ENCODE measurements around the gene CPVL.

Gene CPVL

DNA sequence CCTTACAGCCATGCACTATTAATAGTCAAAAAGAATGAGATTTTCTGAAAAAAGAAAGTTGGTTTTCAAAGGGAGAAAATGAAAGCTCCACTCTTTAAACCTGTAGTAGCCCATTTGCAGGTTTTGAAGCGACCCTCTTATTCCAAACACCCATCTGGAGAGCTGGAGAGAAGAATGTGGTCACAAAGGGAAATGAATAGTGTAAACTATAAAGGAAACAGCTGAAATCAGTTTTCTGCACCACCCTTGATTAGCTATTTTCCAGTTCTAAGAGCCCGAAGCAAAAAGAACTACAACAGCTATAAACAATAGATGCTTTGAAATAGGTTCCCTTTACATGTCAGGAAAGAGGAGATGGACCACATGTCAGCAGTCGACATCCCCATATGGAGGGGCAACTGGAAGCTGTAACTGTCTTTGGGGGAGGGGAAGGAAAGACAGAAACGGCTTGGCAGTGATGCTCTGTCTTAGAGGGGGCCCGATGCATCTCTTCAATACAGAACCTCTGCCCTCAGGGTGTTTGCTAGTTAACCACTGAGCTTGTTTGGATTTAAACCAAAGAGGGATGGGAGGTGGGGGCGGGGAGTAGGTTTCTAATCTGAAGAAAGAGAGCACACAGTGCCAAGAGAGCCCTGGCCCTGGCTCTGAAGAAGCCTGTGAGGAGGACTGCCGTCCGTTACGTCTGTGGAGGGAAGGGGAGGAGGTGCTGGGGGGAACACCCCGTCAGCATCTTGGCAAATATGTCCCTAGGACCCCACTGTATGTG lies 55.3 kb downstream of the CPVL start:
- no peak for DNase-seq (ENCODE audit: low read depth)

DNA sequence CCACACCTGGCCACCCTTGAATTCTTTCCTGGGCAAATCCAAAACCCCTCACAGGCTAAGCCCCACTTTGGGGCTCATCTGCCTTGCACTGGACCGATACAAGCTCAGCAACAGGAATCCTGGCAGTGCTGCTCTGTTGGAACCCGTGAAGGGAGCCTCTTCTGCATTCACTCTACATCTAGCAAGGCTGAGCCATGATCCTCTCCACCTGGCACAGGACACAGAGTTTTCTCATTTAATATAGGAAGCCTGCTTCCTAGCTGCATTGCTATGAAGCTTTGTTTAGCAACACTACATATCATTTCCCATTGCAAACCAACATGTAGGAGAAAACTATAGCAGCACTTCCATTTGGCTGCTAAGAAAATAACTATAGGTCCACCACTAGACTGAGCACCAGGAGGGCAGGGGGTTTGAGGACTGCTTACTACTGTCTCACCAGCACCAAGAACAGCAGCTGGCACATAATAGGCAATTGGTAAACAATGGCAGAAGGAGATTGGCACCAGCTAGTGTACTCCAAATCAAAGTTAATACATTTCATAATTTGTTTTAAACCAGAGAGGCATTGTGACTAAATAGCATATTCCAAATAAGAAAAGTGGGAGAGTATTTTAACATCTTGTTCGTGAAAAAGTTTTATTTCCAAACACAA lies 56.1 kb downstream of the CPVL start:
- no peak for DNase-seq (ENCODE audit: low read depth)

GRCh38 chr7:29087840-29088170 lies 58.5 kb downstream of the CPVL start:
- DNase-seq (ENCODE audit: low read depth): no peak

DNA sequence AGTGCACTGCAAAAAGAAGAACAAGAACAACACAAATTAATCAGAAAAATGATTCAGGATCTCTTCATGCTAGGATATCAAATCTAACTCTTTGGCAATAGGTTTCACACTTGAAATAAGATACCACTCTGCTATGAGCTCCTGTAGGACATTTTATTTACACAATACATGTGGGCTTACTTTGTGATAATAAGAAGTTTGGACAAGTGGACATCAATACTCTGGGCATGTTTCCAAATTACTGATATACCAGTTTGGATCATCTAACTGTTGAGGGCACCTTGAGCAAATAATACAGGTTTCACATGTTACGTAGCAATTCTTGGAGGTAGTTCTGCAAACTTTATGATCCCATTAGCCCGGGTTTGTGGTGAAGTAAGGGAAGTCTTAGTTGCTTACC lies 59.8 kb downstream of the CPVL start:
- DNase-seq (ENCODE audit: low read depth): no peak

- DNase-seq (ENCODE audit: low read depth): no peak
Measured at GRCh38 chr7:29084832-29085231, 61.5 kb downstream of the CPVL start.

- DNase-seq (ENCODE audit: low read depth): no peak
Measured at GRCh38 chr7:29080803-29081202, 65.5 kb downstream of the CPVL start.

DNA sequence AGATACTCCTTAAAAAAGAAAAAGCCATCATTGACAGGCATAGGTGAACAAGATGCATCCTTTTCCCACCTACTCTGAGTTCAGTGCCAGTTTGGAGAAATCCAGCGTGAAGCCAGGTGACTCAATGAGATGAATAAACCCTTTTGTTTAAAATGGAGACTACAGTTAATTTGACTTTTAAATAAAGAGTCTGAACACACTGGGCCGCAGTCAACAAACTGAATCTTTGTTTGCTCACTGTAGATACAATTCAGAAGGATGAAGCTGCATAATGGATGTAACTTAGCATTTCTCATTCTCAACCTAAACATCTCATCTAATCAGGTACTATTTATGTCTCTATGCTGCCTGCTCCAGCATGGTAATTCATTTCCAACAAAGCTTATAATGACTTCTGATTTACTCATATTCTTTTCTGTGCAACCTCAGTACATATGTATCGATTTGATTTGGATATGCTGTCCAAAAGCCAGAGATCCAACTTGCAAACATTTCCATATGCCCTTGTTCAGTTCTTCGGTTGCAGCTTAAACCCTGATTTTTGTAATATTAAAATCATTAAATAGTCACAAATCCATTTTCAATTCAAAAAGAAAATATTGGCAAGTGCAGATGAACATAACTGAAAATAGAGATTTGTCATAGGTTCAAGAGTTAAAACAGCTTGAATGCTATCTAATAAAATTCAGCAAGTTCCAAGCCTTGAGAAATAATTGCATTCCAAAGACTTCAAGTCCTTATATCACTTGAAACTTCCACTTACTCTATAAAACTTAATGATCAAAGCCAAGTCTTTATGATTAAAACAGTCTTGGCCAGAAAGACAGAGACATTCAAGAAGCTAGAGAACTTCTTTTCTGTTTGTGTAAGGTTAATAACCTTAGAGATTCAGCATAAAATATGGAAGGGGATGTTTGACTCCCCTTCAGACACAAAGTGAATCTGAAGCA lies 67.8 kb downstream of the CPVL start:
- DNase-seq (ENCODE audit: low read depth): no peak

- no peak for DNase-seq (ENCODE audit: low read depth)
Measured at GRCh38 chr7:29077854-29078253, 68.5 kb downstream of the CPVL start.

GRCh38 chr7:29077176-29077575 lies 69.2 kb downstream of the CPVL start:
- no peak for DNase-seq (ENCODE audit: low read depth)

DNA sequence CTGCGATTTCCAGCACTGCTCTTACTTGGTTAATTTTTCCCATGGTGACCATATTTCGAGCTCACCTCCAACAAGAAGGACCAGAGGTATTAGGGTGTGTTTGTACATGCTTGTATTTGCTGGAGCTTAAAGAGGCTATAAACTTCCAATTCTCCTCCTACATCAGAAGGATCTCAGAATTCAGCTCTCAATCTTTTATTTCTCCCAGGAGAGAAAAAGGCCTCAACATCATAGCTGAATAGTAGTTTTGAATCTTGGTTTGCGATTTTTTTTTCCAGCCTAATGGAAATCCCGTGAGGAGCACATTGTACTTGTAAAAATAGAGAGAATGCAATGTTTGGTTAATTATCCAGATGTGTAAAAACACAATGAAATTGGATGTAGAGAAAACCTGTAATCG lies 69.7 kb downstream of the CPVL start:
- no peak for DNase-seq (ENCODE audit: low read depth)

DNA sequence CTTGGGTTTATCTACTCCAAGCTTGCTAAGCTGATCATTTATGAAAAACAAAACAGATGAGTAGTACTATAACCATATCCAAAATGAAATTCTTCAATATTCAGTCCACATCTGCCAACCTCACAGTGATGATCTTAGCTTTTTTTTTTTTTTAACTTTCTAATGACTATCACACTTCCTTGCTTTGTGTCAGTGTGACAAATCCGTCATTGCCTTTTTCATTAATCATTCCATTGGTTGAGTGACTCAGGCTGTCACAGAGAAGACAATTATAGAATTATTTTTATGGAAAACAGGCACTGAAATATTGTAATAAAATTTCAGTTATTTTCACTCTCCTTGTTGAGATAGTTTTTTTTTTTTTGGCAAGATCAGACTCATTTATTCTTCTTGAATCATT lies 70.7 kb downstream of the CPVL start:
- no peak for DNase-seq (ENCODE audit: low read depth)

DNA sequence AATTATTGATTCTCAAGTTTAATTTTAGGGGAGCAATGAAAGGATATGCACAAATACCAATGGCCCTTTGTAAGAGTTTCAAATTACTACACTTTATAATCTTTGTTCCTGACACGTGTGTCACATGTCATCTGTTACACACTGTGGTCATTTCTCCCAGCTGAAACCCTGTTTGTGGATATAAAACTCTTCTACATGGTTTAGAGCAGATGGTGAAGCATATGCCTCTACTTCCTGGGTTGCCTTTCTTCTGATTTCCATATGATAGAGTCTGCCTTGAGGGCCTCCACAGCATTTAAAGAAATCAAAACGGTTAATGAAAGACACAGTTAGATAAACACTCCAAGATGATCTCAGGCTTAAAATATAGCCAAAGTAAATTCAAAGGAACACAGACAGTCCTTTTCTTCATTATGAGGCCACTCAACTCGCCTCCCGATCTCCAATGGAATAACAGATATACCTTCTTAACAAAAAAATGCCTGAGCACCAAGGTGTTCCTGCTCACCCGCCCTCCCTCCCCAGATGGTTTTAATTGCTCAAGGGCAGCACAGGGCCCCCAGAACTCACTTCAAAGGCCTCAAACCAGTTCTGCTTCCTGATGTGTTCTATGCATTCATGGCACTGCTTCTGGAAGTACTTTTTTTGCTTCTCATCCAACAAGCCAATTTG lies 75.0 kb downstream of the CPVL start:
- no peak for DNase-seq (ENCODE audit: low read depth)

DNA sequence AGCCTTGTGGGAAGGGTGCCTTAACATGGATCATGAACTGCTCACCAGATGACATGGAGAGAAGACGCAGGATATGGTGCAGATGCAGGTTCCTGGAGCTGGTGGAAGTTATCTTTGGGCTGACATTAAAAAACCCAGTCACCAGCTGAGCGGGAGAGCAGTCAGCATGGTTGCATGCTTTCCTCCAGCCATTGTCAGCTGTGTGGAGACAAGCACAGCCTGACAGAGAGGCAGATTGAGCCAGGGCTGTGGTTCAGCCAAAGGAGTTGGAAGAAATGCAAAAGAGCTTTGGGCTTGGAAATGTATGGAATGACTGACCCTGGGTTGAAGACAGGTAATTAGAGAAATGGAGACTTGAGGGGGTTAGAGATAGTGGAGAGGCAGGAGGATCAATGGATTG lies 79.7 kb downstream of the CPVL start:
- DNase-seq (ENCODE audit: low read depth): no peak

DNA sequence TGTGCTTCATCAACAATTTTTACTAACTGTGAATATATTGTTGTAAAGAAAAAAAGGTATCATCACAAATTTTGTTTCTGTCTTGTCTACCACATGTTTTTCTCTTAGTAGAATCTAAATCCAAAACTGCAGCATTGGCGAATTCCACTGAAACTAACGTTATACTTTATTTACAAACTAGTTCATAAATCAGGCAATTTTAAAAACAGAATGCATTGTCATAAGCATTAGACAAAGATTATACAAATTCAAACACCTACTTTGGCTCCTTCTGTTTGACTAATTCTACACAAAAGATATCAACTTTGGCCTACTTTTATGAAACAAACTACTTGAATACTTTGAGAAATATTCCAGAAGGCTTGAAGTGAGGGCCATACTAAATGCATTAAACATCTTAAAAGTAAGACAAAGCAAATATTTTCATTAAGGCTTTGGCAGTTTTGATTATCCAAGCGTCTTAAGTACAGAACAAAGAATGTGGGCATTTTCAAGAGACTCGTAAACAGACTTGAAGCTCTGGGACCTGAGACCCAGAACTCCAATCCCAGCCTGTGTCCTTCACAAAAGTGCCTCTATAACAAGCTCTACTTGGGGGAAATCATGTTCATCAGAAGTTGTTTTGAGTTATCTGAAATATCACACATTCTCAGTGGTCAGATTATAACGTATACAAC lies 81.0 kb downstream of the CPVL start:
- DNase-seq (ENCODE audit: low read depth): no peak

DNA sequence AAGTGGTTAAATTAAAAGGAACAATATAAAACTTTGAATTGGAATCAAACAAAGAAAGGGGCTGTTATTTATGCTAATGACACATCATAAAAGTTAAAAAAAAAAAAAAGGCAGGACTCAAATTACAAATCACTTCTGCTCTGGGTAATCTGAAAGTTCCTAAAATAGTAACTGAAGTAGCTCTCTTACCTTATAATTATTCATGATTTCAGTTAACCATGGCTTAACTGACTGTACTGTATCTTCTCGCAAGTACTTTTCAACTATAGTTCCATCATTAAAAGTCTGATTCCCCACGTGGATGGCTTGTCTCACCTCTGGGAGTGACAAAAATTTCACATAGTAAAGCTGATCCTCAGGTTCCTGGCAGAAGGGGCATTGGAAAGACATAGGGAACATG lies 82.5 kb downstream of the CPVL start:
- no peak for DNase-seq (ENCODE audit: low read depth)

- DNase-seq (ENCODE audit: low read depth): no peak
Measured at GRCh38 chr7:29063236-29063635, 83.1 kb downstream of the CPVL start.

GRCh38 chr7:29053105-29053872 lies 93.0 kb downstream of the CPVL start:
- no peak for DNase-seq (ENCODE audit: low read depth)

DNA sequence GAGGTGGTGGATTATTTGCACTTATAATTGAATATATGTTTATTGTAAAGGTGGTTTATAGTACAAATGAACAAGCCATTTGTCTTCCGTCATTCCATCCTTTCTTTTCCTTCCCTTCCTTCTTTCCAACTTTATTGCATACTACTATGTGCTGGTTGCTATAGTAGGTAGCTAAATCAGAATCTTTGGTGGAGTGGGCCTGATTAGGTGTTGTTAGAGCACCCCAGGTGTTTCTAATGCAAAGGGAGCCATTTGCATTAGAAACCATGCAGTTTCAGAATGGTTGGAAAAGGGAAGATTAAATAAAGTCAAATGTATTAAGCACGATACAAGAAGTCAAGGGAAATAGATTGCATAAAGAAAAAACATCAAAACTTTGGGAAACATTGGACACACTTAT lies 99.4 kb downstream of the CPVL start:
- DNase-seq (ENCODE audit: low read depth): no peak

DNA sequence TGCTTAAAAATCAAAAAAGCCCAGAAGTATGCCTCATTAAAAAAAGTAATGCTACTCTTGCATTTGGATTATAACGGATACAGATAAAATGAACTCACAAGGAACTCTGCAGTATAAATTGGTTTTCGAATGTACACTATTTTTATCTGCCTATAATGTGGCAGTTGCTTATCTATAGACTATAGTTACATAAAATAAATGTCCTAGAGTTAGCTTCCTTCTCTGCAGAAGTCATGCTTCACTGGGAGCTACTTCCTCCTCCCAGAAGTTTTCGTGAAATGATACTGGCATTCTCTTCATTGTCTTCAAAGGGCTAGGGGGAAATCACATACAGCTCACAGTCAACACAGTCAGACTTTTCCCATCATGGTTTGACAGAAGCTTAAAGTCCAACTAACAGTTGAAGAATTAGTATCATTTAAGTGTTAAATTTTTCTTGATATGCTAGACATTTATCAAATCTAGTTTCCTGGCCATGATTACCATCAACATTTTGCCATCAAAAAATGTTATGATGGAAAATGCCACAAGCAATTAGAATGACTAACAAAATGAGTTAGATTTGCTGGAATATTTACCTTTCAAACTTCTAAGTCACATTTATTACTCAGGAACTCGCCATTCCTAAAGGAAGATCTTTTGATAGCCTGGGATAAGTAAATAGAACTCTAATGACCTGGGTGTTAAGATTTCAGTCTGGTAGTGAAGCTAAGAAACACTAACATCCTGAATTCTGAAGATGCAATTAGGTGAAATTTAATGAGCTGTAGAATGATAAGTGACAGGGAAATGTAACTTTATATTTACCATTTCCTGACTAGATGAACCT lies 100.9 kb downstream of the CPVL start:
- DNase-seq (ENCODE audit: low read depth): no peak

GRCh38 chr7:29044554-29044953 lies 101.8 kb downstream of the CPVL start:
- no peak for DNase-seq (ENCODE audit: low read depth)

Data from T follicular helper cell (primary cell).